Type B pancreatic cell (in vitro differentiated cells): Measurements from ENCODE around the gene SLC9A9. TPM values are rescaled to one million over a fixed set of nuclear protein-coding genes. Genes with fewer than 3 reads are reported as not detected.

Experiments used
- DNase-seq: peaks from one replicate; pipeline ENCODE4 v3.0.0; 2021; ENCODE audit warnings: mixed read lengths; ENCODE audit not compliant: unreplicated experiment; ENCODE audit errors: extremely low spot score
- H3K27ac Mint-ChIP-seq: 2 replicates; pipeline ENCODE4 v1.8.0; 2021; ENCODE audit warnings: mild to moderate bottlenecking, mixed read lengths
- H3K27me3 Mint-ChIP-seq: 2 replicates; pipeline ENCODE4 v1.8.0; 2021; ENCODE audit warnings: mixed read lengths
- H3K36me3 Mint-ChIP-seq: 2 replicates; pipeline ENCODE4 v1.8.0; 2021; ENCODE audit warnings: mixed read lengths
- H3K4me1 Mint-ChIP-seq: one replicate; pipeline ENCODE4 v1.8.0; 2021; ENCODE audit warnings: mixed read lengths; ENCODE audit not compliant: unreplicated experiment
- H3K4me3 Mint-ChIP-seq: 2 replicates; pipeline ENCODE4 v1.8.0; 2021; ENCODE audit warnings: mild to moderate bottlenecking, mixed read lengths
- H3K9me3 Mint-ChIP-seq: 2 replicates; pipeline ENCODE4 v1.8.0; 2021; ENCODE audit warnings: mixed read lengths
- total RNA-seq: library from RNA; stranded (reverse); gene quantifications from 2 replicates; pipeline ENCODE4 v1.2.1, GENCODE V29; 2021; ENCODE audit warnings: low replicate concordance
- TF ChIP-seq, protein P1 (sequence below): fragments of 200-600 bp; sonication (generic); conservative IDR thresholded peaks from 2 replicates; pipeline ENCODE4 v1.5.0; 2021; ENCODE audit warnings: antibody characterized with exemption, mild to moderate bottlenecking

Gene SLC9A9
- total RNA-seq, 1 donor from 2014 or later: 2.7 TPM

DNA sequence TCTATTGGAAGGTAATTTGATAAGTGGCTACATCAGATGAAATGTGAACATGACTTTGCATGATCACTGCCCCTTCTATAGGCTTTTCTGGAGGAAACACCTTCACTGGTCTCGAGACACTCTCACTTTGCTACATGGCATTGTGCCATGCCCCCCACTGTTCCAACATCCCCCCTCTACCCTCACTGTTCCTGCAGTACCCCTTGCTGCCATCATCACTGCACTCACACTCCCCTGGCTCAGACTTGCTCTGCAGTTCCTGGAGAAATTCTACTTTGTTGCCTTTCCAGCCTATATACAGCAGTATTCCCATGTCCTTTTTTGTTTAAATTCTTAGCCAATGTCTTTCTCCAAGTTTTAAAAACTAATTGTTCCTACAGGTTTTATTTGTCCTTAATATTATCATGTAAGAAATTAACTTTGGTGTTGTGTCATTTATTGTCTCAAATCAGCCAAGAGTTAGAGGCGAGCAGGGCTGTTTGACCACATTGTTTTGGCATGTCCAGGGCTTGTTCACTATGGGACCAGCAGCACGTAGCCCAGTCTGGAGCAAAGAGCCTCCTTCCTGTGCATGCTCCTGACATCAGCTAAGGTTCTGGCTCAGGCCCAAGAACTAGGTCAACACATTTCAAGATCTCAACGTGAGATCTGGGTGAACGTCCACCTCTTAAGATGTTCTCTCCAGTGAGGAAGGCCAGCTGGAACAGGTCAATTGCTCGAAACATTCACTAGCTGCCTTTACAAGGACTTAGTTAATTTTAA, 246.4 kb downstream of the SLC9A9 start:
- Mint-ChIP-seq H3K4me3 (no peak overlapping the region), H3K4me1 (peaks cover 28% of the 10 kb centered on the region), H3K9me3 (no peaks in the 10 kb centered on the region), H3K27ac (no peak overlapping the region), H3K27me3 (no peaks in the 10 kb centered on the region), H3K36me3 (no peaks in the 10 kb centered on the region)
- TF ChIP-seq, protein P1, sequence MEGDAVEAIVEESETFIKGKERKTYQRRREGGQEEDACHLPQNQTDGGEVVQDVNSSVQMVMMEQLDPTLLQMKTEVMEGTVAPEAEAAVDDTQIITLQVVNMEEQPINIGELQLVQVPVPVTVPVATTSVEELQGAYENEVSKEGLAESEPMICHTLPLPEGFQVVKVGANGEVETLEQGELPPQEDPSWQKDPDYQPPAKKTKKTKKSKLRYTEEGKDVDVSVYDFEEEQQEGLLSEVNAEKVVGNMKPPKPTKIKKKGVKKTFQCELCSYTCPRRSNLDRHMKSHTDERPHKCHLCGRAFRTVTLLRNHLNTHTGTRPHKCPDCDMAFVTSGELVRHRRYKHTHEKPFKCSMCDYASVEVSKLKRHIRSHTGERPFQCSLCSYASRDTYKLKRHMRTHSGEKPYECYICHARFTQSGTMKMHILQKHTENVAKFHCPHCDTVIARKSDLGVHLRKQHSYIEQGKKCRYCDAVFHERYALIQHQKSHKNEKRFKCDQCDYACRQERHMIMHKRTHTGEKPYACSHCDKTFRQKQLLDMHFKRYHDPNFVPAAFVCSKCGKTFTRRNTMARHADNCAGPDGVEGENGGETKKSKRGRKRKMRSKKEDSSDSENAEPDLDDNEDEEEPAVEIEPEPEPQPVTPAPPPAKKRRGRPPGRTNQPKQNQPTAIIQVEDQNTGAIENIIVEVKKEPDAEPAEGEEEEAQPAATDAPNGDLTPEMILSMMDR: no peak
- DNase-seq: no peak

DNA sequence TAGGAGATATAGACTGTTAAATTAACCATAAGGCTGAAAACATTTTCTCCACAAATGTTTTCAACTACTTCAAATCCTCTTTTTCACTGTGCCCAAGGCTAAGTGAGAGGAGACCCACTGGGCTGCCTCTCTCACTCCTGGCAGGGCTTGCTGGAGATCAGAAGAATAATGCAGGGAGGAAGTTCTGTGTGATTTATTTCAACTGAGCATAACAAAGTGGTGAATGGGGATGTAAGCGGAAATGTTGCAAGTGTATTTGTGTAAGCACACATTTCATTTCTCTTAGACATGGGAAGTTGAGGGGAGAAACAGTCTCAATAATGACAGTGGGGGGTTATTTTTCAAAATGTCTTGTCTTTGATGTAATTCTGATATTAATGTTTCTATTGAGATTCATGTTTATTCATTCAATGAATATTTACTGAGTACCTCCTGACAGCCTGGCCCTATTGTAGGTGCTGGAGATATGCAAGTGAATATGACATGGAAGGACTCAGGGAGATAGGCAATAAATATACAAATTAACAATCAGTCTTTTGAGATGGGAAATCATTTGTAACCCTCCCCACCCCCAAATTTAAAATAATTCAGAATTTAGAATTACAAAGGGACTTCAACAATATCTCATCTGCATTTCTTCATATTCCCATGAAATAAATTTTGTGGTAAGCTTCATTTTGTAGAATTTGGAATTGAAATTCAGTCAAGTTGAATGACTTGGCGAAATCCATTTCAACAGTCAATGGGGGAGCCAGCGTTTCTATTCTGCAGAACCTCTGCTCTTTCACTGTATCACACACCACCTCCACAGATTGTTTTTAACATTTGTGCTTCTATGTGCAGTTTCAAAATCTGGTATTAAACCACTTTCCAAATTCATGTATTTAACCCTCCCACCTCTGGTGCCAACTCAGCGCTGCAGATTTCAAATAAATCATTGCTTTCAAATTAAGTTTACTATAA, 247.2 kb downstream of the SLC9A9 start:
- H3K9me3 Mint-ChIP-seq: no peaks in the 10 kb centered on the region
- no peak for DNase-seq
- H3K36me3 Mint-ChIP-seq: no peaks in the 10 kb centered on the region
- TF ChIP-seq, protein P1: no peak
- no peak overlapping the region for H3K4me3 Mint-ChIP-seq
- no peak overlapping the region for H3K27ac Mint-ChIP-seq
- peaks cover 28% of the 10 kb centered on the region for H3K4me1 Mint-ChIP-seq
- no peaks in the 10 kb centered on the region for H3K27me3 Mint-ChIP-seq

DNA sequence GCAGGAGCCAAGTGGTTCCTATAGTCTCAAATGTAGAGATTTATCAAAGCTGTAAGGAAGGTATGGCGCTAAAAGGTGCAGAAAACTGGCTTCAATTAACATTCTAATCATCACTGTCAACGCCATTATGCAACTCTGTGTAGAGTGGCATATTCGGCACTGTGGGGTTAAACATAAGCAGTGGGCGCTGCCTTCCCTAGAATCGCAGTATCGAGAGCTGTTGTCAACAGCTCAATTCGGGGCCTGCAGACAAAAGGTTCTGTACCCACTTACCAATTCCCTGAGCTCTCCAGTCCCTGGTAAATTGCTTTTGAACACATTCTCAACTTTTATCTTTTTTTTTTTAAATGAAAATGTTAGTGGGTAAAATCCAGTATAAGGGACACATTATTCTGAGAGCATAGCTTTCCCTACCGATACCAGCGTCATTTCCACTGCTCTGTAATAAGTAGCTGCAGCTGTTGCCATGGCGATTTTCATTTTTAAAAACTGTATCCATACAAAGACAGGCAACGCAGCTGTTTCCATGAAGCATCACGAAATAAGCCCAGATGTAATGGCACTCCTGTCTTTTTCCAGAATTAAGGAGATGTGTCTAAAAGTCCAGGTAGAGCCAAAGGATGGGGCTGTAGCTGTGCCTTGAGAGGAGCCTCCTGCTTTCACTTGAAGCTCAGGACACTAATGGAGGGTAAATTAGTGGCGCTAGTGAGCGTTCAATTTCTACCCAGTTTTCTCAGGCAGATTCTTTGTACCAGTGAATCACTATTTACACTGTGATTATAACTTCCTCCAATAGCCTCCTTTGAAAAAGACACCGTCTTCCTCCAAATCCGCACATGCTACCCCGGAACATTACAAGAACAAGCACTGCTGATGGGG, 250.3 kb downstream of the SLC9A9 start:
- no peak overlapping the region for H3K4me3 Mint-ChIP-seq
- H3K27me3 Mint-ChIP-seq: peaks cover 6% of the 10 kb centered on the region
- H3K4me1 Mint-ChIP-seq: peaks cover 24% of the 10 kb centered on the region
- TF ChIP-seq, protein P1: no peak
- no peak overlapping the region for H3K27ac Mint-ChIP-seq
- H3K36me3 Mint-ChIP-seq: no peaks in the 10 kb centered on the region
- no peaks in the 10 kb centered on the region for H3K9me3 Mint-ChIP-seq
- no peak for DNase-seq

DNA sequence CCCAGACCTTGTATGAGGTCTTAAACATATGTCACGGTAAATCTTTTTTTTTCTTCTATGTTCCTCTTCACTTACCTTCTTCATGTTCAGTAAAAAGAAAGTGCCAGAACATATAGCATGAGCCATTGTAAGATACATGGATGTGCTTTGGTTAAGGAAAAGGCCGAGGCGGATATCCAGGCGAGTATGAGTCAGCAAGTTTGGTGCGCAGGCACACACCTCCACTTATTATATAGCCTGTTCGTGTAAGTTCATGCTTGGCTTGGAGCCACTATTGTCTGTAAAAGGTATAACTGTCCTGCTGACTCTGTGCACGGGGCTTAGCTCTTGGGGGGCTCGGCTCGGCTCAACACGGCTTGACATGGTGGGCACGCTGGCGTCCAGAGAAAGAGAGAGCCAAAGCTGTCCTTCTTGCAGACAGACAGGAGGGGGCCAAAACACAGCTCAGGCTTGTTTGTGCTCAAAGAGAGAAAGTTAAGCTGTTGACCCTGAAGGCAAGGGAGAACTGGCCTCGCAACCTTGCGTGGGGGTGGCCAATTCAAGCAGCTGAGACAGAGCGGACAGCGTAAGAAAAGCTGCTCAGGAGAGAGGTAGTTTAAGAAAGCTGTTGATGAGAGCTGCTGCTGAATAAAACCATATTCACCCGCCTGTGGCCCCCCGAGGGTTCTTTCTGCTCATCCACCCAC, 251.2 kb downstream of the SLC9A9 start:
- Mint-ChIP-seq H3K4me1 (peaks cover 23% of the 10 kb centered on the region), H3K36me3 (no peaks in the 10 kb centered on the region), H3K4me3 (no peak overlapping the region), H3K27ac (no peak overlapping the region), H3K9me3 (no peaks in the 10 kb centered on the region), H3K27me3 (peaks cover 6% of the 10 kb centered on the region)
- TF ChIP-seq, protein P1: peak; percentile 37
- no peak for DNase-seq
